COR-L47 (cell line): ENCODE results near the gene SLC46A3.
"Not testable (repeated sequence)": the region's sequence is repeated elsewhere in the genome, so short reads cannot be mapped to it uniquely, and the experiment has no call there.

Source experiments
- DNase-seq: peaks from one replicate; lab custom pipeline; 2025; lab: John Stamatoyannopoulos, UW

Gene SLC46A3, protein sequence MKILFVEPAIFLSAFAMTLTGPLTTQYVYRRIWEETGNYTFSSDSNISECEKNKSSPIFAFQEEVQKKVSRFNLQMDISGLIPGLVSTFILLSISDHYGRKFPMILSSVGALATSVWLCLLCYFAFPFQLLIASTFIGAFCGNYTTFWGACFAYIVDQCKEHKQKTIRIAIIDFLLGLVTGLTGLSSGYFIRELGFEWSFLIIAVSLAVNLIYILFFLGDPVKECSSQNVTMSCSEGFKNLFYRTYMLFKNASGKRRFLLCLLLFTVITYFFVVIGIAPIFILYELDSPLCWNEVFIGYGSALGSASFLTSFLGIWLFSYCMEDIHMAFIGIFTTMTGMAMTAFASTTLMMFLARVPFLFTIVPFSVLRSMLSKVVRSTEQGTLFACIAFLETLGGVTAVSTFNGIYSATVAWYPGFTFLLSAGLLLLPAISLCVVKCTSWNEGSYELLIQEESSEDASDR

DNA sequence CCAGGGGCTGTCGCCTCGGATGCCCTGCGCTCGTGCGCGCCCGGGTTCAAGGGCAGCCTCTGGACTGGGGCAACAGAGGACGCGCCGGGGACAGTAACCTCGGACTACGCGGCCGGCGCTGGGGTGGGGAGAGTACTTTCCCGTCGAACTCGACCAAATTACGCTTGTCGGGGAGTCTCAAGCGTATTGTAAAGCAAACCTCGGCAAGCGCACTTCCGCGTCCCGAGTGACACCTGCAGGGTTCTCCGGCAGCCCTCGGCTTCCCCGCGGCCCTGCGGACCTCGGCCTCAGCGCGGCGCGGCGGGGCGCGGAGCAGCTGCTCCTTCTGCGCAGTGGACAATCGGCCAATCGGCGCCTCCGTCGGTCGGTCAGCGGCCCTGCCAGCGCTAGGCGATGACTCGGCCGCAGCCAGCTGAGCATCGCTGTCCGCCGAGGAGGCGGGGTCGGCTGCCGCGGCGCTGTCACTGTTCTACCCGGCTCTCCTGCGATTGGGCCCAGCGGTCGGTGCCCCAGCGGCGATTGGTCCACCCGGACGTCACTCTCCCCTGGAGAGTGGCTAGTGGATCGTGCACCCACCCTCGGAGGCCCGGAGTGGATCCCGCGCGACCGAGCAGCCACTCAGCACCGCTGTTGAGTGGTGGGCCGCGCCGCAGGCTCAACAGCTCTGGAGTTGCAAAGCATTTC lies at the start of gene SLC46A3:
TSS of gene SLC46A3 (minus strand) at position 428 of the 684 bp plus-strand sequence. CDS start 972 bp downstream, outside the sequence.
- DNase-seq: peak; percentile 56

DNA sequence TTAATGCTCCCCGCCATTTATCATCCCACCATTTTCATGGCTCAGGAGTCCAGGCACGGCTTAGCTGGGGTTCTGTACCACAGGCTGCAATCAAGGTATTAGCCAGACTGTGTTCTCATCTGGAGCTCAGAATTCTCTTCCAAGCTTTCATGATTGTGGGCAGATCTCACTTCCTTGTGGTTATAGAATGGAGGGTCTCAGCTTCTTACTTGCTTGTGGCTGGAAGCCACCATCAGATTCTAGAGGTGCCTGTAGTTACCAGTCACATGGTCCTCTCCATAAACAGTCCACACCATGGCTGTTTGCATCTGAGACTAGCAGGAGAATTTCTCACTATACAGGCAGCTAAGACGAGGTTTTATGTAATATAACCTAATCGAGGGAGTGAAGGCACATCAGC lies 45.1 kb upstream of the SLC46A3 start:
- no peak for DNase-seq

DNA sequence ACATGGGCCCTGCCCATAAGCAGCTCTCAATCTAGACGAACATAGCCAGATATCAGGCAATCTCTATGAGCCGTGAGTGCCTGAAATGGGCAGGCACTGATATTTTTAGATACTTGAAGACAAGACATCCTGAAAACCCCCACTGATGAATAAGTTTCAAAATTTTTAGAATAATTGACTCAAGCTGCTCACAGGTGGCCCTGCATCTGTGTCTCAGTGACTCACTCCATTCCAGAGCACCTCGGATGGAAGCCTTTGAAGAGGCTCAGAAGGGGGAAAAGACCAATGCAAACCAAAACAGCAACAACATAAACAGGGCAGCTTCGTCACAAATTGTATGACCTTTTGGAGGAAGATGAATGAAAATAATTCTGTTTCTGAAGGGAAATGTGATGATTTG lies 42.8 kb upstream of the SLC46A3 start:
- no peak for DNase-seq

DNA sequence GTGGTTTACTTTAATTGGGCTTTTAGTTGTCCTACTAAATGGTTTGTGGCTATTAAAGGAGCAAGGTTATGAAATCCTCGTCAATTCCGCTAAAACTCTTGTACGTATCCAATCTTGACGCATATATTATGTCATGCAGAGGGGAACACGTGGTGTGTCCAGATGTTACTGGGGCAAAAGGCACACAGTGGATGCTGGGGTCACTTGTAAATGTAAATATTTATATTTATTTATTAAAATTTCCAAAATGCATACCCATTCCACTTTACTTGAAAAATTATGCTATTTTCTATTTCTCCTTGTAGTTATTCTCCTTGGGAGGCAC lies 36.7 kb upstream of the SLC46A3 start:
- DNase-seq: no peak

DNA sequence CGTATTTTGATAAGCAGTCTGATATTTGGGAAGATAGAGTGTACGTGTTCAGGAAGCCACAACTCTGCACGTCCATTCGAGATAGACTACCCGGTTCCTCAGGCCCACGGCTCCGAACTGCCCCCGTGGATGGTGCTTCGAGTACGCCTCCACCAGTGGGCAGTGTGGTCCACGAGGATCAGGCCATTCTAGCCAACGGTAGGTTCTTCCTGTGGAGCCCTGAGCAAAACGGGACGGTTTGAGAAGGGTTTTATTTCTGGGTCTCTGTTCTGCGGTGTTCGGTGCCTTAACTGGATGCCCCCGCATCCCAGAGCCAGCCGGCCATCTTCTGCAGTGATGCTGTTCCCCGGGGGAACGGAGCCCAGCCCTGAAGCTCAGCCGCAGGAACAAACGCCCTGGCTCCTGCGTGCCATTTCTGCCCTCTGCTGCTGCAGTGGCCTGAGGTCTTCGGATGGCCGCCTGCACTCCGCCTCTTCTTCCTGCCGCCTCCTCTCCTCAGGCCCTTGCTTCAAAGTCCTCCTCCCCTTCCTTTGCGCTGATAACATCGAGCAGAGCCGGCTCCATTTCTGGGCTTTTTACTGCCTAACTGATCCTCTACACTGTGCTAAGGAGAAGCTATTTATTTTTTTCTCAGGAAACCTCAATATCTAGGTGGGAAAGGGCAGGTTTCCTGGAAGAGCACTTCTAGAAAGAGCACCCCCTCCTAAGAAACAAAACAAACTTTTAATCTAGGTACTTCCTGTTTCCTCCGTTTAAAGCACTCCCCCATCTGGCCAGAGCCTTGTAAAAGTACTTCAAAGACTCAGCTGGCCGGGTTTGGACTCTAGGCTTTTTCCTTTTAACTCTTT lies 36.2 kb upstream of the SLC46A3 start:
- DNase-seq: no peak

DNA sequence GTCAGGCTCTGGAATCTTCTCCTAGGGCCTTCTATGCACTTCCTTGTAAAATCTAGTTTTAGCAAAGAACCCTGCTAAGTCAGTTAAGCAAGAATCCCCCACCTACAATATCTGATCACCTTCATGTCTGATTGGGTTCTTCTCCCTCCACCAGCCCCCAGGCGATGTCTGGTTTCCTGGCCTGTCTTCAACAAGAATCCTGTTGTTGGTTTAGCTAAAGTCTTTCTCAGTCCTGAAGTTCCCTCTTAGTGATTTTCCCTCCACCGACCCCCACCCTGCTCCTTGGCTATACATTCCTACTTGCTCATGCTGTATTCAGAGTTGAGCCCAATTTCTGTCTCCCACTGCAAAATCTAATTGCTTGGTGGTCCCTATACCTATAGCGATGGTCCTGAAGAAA lies 35.2 kb upstream of the SLC46A3 start:
- no peak for DNase-seq

DNA sequence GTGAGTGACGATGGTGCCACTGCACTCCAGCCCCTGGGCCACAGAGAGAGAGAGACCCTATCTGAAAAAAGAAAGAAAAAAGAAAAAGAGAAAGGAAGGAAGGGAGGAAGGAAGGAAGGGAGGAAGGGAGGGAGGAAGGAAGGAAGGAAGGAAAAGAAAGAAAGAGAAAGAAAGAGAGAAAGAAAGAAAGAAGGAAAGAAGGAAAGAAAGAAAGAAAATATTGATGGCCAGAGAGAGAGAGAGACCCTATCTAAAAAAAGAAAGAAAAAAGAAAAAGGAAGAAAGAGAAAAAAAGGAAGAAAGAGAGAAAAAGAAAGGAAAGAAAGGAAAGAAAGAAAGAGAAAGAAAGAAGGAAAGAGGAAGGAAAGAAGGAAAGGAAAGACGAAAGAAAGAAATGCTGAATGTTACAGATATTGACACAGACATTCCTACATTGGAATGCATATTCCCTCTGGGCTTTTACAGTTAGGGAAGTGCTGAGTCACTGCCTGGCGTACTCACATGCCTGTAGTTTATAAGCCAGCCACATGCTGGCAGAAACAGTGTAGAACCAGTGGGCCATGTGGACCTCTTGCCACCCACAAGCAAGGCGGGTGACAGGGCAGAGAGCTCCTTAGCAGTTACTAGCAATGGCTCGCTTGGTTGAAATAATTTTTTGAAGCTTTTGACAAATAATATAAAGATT lies 34.6 kb upstream of the SLC46A3 start:
- no peak for DNase-seq

DNA sequence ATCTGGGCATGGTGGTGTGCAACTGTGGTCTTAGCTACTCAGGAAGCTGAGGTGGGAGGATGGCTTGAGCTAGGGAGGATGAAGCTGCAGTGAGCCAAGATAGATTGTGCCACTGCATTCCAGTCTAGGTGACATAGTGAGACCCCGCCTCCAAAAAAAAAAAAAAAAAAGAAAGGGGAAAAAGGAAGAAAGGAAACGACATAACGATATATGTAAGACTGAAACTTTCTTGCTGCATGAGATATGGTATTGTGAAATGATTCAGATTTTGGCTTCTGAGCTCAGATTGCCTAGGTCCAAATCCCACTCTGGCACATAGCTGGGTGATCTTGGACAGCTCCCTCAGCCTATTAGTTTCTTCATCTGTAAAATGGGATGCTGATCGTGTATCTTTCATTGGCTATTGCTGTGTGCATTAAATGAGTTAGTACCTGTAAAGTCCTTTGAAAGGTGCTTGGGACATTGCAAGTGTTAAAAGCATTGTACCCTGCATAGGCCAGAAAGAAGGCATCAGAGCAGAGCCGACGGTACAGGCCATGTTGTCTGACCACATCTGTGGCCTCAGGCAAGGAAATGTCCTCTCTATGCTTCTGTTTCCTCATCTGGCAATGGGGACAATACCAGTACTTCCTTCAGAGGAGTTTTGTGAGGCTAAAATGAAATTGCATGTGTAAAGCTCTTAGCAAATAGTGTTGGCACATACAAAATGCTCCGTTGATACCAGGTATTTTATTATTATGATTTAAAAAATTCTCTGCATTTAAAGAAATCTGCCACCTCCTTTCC lies 32.6 kb upstream of the SLC46A3 start:
- DNase-seq: no peak

DNA sequence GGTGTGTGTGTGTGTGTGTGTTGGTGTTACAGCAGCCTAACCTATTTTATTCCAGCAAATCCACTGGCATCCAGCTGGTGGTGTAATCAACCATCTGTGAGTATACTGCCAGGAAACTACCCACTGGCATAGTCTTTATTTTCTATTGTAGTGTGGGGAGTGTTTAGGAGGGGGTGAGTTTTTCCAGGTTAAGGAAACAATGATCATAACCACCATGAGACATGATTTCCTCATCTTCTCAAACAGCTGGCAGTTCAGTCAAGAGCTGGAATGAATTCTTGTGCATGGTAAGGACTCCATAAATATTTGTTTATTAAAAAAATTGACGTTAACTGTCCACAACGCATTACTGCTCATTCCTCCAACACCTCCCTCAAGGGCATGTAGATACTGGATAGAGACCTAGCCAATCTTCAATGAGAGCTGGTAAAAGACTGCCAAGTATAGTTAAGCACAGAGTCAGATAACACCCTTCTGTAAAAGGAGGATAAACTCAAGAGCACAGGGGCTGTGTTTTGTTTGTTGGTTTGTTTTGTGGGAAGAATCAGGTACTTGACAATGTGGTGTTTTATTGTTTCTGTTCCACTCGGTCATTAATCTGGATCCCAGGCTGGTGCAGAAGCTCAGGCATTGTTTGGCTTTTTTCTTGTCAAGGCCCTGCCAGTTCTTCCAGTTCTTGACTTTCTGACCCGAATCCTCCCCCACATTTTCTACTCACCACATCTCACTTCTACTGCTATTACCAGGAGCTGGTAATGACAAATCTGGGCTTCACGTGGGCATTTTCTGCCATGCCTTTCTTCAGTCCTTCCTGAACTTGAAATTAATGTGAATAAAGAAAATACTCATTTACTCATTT lies 31.6 kb upstream of the SLC46A3 start:
- no peak for DNase-seq

DNA sequence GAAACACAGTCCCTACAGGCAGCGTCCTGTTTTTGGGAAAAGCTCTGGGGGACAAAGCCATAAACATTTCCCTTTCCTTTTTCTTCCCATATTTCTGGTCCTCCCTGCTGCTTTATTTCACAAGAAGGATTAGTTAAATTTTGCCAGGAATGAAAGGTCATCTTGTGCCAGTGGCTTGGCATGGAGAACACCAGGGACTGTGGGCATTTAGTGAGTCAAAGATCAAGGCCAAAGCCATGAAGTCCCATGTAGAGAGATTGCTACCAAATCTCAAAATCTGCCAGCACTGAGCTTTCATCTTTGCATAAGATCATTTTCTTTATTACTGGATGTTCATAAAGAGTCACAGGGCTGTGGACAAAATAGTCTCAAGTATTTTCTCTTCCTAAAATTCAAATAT lies 29.1 kb upstream of the SLC46A3 start:
- no peak for DNase-seq

DNA sequence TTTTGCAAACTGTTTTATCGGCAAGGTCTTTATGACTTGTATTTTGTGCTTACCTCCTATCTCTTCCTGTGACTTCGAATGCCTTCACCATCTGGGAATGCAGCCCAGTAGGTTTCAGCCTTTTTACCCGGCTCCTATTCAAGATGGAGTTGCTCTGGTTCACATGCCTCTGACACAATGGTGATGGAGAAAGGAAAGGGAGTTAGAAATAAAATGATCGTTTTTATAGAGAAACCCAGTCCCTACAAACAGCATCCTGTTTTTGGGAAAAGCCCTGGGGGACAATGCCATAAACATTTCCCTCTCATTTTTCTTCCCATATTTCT lies 27.5 kb upstream of the SLC46A3 start:
- no peak for DNase-seq

DNA sequence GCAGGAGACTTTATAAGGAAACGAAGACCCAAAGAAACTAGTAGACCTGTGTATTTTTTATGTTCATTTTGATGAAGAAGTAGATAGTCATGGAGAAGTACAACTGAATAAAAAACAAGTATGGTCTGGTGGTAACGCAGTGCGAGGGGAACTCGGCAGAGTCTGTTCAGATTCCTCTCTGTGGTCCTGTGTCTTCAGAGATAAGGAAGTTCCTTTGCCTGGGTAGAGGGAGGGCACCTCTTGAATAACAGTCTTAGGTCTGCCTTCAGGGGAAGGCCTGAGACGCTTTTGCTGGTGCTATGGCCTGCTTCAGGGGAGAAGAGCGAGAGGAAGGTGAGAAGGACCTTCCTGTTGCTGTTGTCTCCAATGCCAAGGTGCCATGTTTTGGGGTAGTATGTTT lies 25.9 kb upstream of the SLC46A3 start:
- DNase-seq: no peak

DNA sequence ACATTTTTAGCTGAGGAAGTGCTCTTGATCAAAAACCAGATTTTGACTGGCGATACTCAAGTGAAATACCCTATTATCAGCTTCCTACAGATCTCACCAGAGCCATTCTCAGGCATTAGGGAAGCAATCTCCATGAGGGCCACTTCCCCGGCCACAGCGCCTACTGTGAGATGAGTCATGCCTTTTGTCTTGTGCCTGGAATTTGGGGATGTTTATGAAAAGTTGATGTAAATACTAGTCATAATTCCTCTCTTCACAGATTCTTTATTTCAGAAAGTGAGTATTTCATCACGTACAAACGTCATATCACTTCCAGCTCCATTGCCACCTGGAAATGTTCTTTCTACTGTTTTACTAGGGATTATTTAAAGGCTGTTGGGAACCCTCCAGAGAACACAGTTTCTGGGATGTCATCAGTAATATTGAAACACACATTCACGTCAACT lies 25.3 kb upstream of the SLC46A3 start:
- no peak for DNase-seq

DNA sequence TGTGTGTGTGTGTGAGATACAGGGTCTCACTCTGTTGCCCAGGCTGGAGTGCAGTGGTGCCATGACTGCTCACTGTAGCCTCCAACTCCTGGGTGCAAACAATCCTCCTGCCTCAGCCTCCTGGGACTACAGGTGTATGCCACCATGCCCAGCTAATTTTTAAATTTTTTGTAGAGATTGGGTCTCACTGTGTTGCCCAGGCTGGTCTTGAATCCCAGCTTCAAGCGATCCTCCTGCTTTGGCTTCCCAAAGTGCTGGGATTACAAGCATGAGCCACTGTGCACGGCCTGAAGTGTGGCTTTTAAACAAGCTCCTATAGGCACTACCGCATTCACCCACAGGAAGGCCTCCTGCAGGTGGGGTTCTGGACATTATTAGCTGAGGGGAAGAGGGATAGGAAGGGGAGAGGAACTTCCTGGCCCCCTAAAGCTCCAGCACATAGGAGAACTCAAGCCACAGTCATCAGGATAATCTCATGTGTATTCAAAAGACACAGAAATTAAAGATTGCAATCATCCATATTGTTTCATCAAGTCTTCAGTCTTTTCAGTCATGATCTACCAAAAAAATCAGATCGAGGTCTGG lies 24.8 kb upstream of the SLC46A3 start:
- no peak for DNase-seq

DNA sequence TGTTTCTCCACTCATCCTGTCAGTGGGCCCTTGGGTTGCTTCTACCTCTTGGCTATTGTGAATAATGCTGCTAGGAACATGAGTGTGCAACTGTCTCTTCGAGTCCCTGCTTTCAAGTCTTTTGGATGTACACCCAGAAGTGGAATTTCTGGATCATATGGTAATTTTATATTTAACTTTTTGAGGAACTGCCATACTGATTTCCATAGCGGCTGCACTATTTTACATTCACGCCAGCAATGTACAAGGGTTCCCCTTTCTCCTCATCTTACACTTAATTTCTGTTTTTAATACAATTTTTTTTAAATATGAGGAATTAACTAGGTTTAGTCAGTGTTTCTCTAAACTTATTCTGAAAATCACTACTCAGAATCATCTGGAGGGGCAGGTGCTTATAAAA lies 24.2 kb upstream of the SLC46A3 start:
- no peak for DNase-seq

DNA sequence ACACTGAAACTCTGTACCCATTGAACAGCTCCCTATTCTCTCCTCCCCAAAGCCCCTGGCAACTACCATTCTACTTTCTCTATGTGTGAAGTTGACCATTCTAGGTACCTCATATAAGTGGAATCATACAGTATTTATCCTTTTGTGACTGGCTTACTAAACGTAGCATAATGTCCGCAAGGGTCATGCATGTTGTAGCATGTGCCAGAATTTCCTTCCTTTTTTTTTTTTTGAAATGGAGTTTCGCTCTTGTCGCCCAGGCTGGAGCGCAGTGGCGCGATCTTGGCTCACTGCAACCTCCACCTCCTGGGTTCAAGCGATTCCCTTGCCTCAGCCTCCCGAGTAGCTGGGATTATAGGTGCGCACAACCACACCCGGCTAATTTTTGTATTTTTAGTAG lies 23.7 kb upstream of the SLC46A3 start:
- not testable (repeated sequence) for DNase-seq

DNA sequence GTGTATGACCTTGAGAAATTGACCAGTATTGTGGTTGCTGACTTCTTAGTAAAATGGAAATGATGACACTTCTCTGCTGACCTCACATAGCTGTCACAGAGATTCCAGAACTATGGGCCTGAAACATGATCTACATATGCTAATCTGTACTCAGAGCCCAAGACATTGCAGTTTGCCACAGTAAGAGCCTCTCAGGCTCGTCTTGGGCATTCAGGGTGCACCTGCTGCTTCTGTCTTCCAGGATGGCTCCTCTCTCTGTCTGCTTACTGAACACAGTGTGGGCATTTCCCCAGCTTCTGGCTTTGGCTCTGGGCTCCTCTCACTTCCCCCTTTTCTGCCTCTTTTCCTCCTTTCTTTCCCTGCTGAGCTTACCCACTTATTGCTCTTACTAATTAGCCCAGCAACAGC lies 22.3 kb upstream of the SLC46A3 start:
- no peak for DNase-seq

DNA sequence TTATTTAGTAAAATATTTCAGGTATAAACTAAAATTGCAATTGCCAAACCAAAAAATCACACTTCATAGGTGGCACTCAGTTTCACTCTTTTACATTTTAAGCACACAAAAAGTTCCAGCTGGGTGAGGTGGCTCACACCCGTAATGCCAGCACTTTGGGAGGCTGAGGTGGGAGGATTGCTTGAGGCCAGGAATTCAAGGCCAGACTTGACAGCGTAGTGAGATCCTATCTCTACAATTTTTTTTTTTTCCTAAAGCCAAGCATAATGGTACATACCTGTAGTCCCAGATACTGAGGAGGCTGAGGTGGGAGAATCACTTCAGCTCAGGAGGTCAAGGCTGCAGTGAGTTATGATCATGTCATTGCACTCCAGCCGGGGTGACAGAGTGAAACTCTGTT lies 20.6 kb upstream of the SLC46A3 start:
- DNase-seq: no peak

DNA sequence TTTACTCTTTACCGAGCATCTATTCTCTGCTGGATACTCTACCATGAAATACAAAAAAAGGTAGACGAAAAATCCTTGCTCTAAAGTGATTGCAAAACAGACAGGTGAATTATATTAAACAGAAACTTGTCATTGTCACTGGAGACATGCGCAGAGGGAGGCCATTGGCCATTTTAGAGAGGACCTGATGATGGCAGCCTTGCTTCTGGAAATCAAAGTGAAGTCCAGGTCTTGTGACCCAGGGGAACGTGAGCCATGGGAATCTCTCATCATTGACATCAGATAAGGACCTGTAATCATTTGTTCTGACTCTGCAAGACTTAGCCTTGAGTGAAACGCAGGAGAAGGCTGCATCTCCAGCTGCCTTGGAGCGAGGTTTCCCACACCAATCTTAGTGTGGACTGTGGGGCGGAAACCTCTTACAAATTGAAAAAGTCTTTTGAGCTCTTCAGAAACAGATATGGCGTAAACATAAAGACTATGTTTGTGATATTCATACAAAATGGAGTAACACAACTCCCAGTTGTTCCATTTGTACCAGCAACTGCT lies 16.8 kb upstream of the SLC46A3 start:
- no peak for DNase-seq

DNA sequence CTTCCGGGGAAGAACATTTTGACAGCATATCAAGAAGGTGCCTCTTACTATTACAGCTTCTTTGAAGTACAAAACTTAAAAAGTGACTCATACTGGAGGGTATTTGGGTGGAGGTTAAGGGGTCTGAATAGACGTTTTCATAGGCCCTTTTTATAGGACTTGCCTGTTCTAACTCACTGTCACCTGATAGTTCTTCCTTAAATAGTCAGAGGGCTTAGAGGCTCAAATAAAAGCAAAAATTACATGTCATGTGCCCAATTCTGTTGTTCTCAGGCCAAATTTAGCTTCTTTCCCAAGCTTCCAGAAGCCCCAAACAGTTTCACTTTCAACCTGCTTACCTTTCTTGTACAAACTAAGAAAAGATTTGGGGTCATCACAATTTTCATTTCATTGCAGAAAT lies 16.1 kb upstream of the SLC46A3 start:
- DNase-seq: no peak
